Psoas muscle (tissue), 8 donors: ENCODE results near the gene IFT88. TPM values are rescaled to one million over a fixed set of nuclear protein-coding genes. Genes with fewer than 3 reads are reported as not detected.

ENCODE experiments used
- ATAC-seq, 4 donors: fragments of 200-7000 bp; cut with Tn5 transposase; one replicate each; pipeline ENCODE4 v1.9.1; 2020; ENCODE audit warnings: moderate library complexity in 3 of 4, mild to moderate bottlenecking in 2 of 4
- DNase-seq, 2 donors: peaks; one replicate each; pipeline ENCODE4 v3.0.0-alpha.2; 2020
- H3K27ac ChIP-seq: fragments of 200-600 bp; one replicate; pipeline ENCODE4 v1.8.0; 2022
- H3K27me3 ChIP-seq, 3 donors: fragments of 200-600 bp in 1 of 3; one replicate each; pipeline versions ENCODE4 v1.6.1 to v1.8.0; 2013 to 2022; ENCODE audit warnings: low read length in 2 of 3, mild to moderate bottlenecking in 2 of 3, moderate library complexity in 1 of 3; ENCODE audit not compliant: insufficient read depth in 3 of 3
- H3K36me3 ChIP-seq, 2 donors: fragments of 200-600 bp in 1 of 2; one replicate each; pipeline versions ENCODE4 v1.6.1 to v1.8.0; 2013 to 2022; ENCODE audit warnings: low read depth in 1 of 2, mild to moderate bottlenecking in 1 of 2, moderate library complexity in 1 of 2; ENCODE audit not compliant: insufficient read depth in 1 of 2
- H3K4me1 ChIP-seq: fragments of 200-600 bp; one replicate; pipeline ENCODE4 v1.8.0; 2022
- H3K4me3 ChIP-seq: fragments of 200-600 bp; one replicate; pipeline ENCODE4 v1.8.0; 2022; ENCODE audit warnings: mild to moderate bottlenecking
- H3K9me3 ChIP-seq: fragments of 200-600 bp; one replicate; pipeline ENCODE4 v1.8.0; 2022
- CTCF ChIP-seq: fragments of 200-600 bp; IDR thresholded peaks from one replicate; pipeline ENCODE4 v1.8.0; 2022; ENCODE audit warnings: antibody characterized with exemption
- WGBS, 3 donors: extraction: QIAGEN DNeasy Blood & Tissue Kit; methylation state at CpG; one replicate each; pipeline versions ENCODE4 v1.1.6 to v1.1.7; 2013; 5-methylcytosine and 5-hydroxymethylcytosine counted together
- intact Hi-C, 2 donors: fragments of 100-400 bp; cut with DNase I; formaldehyde crosslinking; loops; one replicate each; pipeline versions ENCODE4 v1.11.0 to v1.14.2; 2022
- polyA plus RNA-seq, 3 donors: library from polyadenylated mRNA; stranded (reverse); fragments of 200-250 nt; gene quantifications; one replicate each; pipeline ENCODE4 v1.2.3, GENCODE V29; 2013
- total RNA-seq, 4 donors: library from RNA; stranded (reverse); fragmentation: NEBNext Ultra II Directional in 2 of 4; extraction: Animal tissue kit (Norgen Biotek cat#: 25700) in 2 of 4; gene quantifications; one replicate each; pipeline versions ENCODE4 v1.2.1 to v1.2.4, GENCODE V29; 2021 to 2023
- donor health status: healthy with polysubstance abuse.
- donor health status: DM: no; HTN: no; CAD: no; lungs with moderate emphysema.
- donor health status: Bipolar disorder and iron deficiency.
- donor health status: healthy.
- donor health status: DM: yes; HTN: yes; CAD: no.
- donor health status: DM: no; HTN: no; CAD: no.
- donor health status: DM: no; HTN: no; CAD: no.
- donor health status: DM: yes; HTN: yes; CAD: no.

The IFT88 gene
- total and polyA plus RNA-seq, 7 donors: 3.9 to 9.8 (median 4.6) TPM

DNA sequence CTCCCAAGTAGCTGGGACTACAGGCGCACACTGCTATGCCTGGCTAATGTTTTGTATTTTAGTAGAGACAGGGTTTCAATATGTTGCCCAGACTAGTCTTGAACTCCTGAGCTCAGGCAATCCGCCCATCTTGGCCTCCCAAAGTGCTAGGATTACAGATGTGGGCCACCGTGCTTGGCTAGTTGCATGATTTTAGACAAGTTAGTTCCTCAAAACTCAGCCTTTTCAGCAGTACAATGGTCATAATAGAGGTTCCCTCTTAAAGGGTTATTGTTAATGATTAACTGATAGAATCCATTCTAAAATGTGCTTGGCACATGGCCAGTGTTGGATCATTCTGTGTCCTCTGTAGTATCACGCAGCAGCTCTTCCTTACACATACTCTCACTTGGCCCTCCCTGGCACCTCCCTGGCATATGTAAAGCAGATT, 19.5 kb upstream of the IFT88 start:
- DNase-seq: no peak
- Histone ChIP-seq H3K27ac (no peak overlapping the region), H3K4me1 (no peaks in the 10 kb centered on the region), H3K27me3 (no peaks in the 10 kb centered on the region), H3K4me3 (no peak overlapping the region), H3K9me3 (no peaks in the 10 kb centered on the region), H3K36me3 (no peaks in the 10 kb centered on the region)
- ATAC-seq: no peak
- 83 to 85% (median 84%) methylated on average over 4 of the region's 4 CpGs for WGBS, 3 donors
- intact Hi-C loops: no loop called here
- TF ChIP-seq CTCF: no peak

- H3K9me3 ChIP-seq: no peaks in the 10 kb centered on the region
- H3K27me3 ChIP-seq: no peaks in the 10 kb centered on the region
- 43 to 53% (median 50%) methylated on average over 5 of the region's 5 CpGs for WGBS, 3 donors
- H3K36me3 ChIP-seq: no peaks in the 10 kb centered on the region
- intact Hi-C loops: no loop called here
- H3K4me3 ChIP-seq: no peak overlapping the region
- H3K4me1 ChIP-seq: no peaks in the 10 kb centered on the region
- no peak for TF ChIP-seq CTCF
- ATAC-seq: no peak
- DNase-seq: no peak
- H3K27ac ChIP-seq: no peak overlapping the region
These were observed 16.2 kb upstream of the IFT88 start for GRCh38 chr13:20550799-20551198.

DNA sequence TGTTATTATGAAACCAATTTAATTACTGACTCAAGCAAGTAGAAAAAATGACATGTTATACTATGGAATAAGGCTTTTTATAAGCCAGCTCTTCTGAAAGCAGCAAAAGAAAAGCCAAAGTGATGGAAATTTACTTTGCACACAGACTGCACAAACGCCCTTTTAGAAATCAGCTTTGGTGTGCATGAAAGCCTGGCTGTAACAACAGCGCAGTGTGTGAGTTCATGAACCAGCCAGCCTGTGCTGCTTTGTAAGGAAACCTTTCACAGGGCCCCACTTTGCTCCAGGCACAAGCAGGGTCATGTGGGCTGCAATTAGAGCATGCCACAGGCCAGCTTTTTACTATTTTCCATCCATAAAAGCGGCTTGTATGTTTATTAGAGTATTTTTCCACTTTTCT, 13.6 kb upstream of the IFT88 start:
- Histone ChIP-seq H3K36me3 (no peaks in the 10 kb centered on the region), H3K27me3 (no peaks in the 10 kb centered on the region), H3K27ac (no peak overlapping the region), H3K9me3 (no peaks in the 10 kb centered on the region), H3K4me1 (no peaks in the 10 kb centered on the region), H3K4me3 (no peak overlapping the region)
- ATAC-seq (no peak), DNase-seq (no peak)
- no peak for TF ChIP-seq CTCF
- intact Hi-C loops: no loop called here
- 57 to 74% (median 63%) methylated on average over 3 of the region's 3 CpGs for WGBS, 3 donors

DNA sequence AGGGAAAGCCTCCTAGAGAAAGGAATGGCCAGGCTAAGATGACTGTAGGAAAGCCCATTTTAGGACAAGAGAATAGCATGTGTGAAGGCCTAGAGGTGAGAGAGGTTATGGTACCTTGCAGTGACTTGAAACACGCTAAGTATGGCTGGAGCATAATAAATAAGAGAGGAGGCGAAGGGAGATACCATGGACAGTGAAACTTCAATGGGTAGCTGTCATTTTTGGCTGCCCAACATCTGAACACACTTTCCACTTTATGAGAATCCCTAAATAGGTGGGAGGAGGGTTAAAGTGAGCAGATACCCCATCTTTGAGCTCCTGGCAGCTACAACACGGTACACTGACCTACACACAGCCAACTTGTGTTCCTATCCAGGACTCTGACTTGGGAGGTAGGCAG, 8.0 kb upstream of the IFT88 start:
- H3K9me3 ChIP-seq: no peaks in the 10 kb centered on the region
- H3K27me3 ChIP-seq: no peaks in the 10 kb centered on the region
- no peak for TF ChIP-seq CTCF
- H3K36me3 ChIP-seq: no peaks in the 10 kb centered on the region
- WGBS, 3 donors: 74 to 96% (median 88%) methylated on average over 3 of the region's 3 CpGs
- ATAC-seq (no peak), DNase-seq (no peak)
- no peak overlapping the region for H3K27ac ChIP-seq
- no peaks in the 10 kb centered on the region for H3K4me1 ChIP-seq
- intact Hi-C loops: no loop called here
- H3K4me3 ChIP-seq: no peak overlapping the region

- no peak for TF ChIP-seq CTCF
- DNase-seq (no peak), ATAC-seq (no peak)
- Histone ChIP-seq H3K4me3 (no peak overlapping the region), H3K36me3 (no peaks in the 10 kb centered on the region), H3K27ac (no peak overlapping the region), H3K27me3 (no peaks in the 10 kb centered on the region), H3K9me3 (no peaks in the 10 kb centered on the region), H3K4me1 (no peaks in the 10 kb centered on the region)
- intact Hi-C loops: loop anchor here in 1 of 2 donors (5.0 kb wide), 1 partner anchor 33 kb away; the partner anchor contains the start of gene CRYL1
- WGBS, 3 donors: 63 to 69% (median 66%) methylated on average over 6 of the region's 6 CpGs
These were observed 7.1 kb upstream of the IFT88 start for GRCh38 chr13:20559659-20560356.
